Activated T-helper 17 cell treated with anti-CD3 and anti-CD28 coated beads, Interleukin-2, amount 50 U/mL, for 72 hours (primary cell): ENCODE measurements around the gene CBX1. TPM values are rescaled to one million over a fixed set of nuclear protein-coding genes. Genes with fewer than 3 reads are reported as not detected.
"Not testable (repeated sequence)": the region's sequence is repeated elsewhere in the genome, so short reads cannot be mapped to it uniquely, and the experiment has no call there.

Experiments used
- ATAC-seq: fragments of 150-1000 bp; cut with Tn5 transposase; replicated peaks from 2 replicates; pipeline ENCODE4 v1.10.0; 2021; ENCODE audit warnings: mild to moderate bottlenecking, moderate library complexity
- H3K27ac Mint-ChIP-seq: one replicate; pipeline ENCODE4 v1.8.0; 2022; ENCODE audit warnings: mixed read lengths
- H3K27me3 Mint-ChIP-seq: one replicate; pipeline ENCODE4 v1.8.0; 2022; ENCODE audit warnings: mixed read lengths
- H3K36me3 Mint-ChIP-seq: one replicate; pipeline ENCODE4 v1.8.0; 2022; ENCODE audit warnings: low read depth, mild to moderate bottlenecking, mixed read lengths
- H3K4me1 Mint-ChIP-seq: one replicate; pipeline ENCODE4 v1.8.0; 2022; ENCODE audit warnings: mixed read lengths
- H3K4me3 Mint-ChIP-seq: one replicate; pipeline ENCODE4 v1.8.0; 2022; ENCODE audit warnings: mild to moderate bottlenecking, mixed read lengths
- H3K9me3 Mint-ChIP-seq: one replicate; pipeline ENCODE4 v1.8.0; 2022; ENCODE audit warnings: mixed read lengths
- total RNA-seq, 2 donors: library from RNA; stranded (reverse); gene quantifications; one replicate each; pipeline ENCODE4 v1.2.3, GENCODE V29; 2022

The CBX1 gene
- total RNA-seq, 2 donors from 2014 or later, result 30.0 to 48.4 TPM

- ATAC-seq, result no peak
- Mint-ChIP-seq H3K27me3 (no peaks in the 10 kb centered on the region), H3K36me3 (peaks cover 6% of the 10 kb centered on the region), H3K4me1 (peaks cover 15% of the 10 kb centered on the region), H3K9me3 (no peaks in the 10 kb centered on the region), H3K27ac (no peak overlapping the region), H3K4me3 (no peak overlapping the region)
Observed at GRCh38 chr17:48104440-48104839, 3.2 kb upstream of the CBX1 start.

GRCh38 chr17:48102798-48103715 is 1.8 kb upstream of the CBX1 start:
- ATAC-seq, result no peak
- Mint-ChIP-seq H3K4me3 (peak overlapping the region; percentile 99), H3K9me3 (no peaks in the 10 kb centered on the region), H3K27ac (no peak overlapping the region), H3K36me3 (peaks cover 5% of the 10 kb centered on the region), H3K4me1 (peaks cover 10% of the 10 kb centered on the region), H3K27me3 (no peaks in the 10 kb centered on the region)

GRCh38 chr17:48102043-48102750 is 919 bp upstream of the CBX1 start:
- peaks cover 10% of the 10 kb centered on the region for H3K4me1 Mint-ChIP-seq
- H3K4me3 Mint-ChIP-seq, result peak overlapping the region; percentile 99
- no peaks in the 10 kb centered on the region for H3K27me3 Mint-ChIP-seq
- no peaks in the 10 kb centered on the region for H3K9me3 Mint-ChIP-seq
- H3K27ac Mint-ChIP-seq, result peak overlapping the region; percentile 92
- H3K36me3 Mint-ChIP-seq, result no peaks in the 10 kb centered on the region
- ATAC-seq, result no peak

- H3K36me3 Mint-ChIP-seq, result peaks cover 2% of the 10 kb centered on the region
- peak overlapping the region; percentile 99 for H3K4me3 Mint-ChIP-seq
- no peaks in the 10 kb centered on the region for H3K9me3 Mint-ChIP-seq
- peak; percentile 20 for ATAC-seq
- no peaks in the 10 kb centered on the region for H3K27me3 Mint-ChIP-seq
- H3K27ac Mint-ChIP-seq, result peak overlapping the region; percentile 92
- peaks cover 10% of the 10 kb centered on the region for H3K4me1 Mint-ChIP-seq
Observed at GRCh38 chr17:48100591-48101011, 677 bp downstream of the CBX1 start.

GRCh38 chr17:48100160-48100559 is 1.1 kb downstream of the CBX1 start:
- Mint-ChIP-seq H3K4me3 (peak overlapping the region; percentile 99), H3K27me3 (no peaks in the 10 kb centered on the region), H3K9me3 (no peaks in the 10 kb centered on the region), H3K36me3 (peaks cover 6% of the 10 kb centered on the region), H3K27ac (peak overlapping the region; percentile 92), H3K4me1 (peaks cover 10% of the 10 kb centered on the region)
- no peak for ATAC-seq

GRCh38 chr17:48095611-48096010 is 5.7 kb downstream of the CBX1 start:
- ATAC-seq, result no peak

GRCh38 chr17:48093341-48094045 is 7.8 kb downstream of the CBX1 start:
- no peaks in the 10 kb centered on the region for H3K4me1 Mint-ChIP-seq
- H3K36me3 Mint-ChIP-seq, result peaks cover 33% of the 10 kb centered on the region
- no peaks in the 10 kb centered on the region for H3K9me3 Mint-ChIP-seq
- no peak overlapping the region for H3K27ac Mint-ChIP-seq
- no peak overlapping the region for H3K4me3 Mint-ChIP-seq
- no peaks in the 10 kb centered on the region for H3K27me3 Mint-ChIP-seq
- no peak for ATAC-seq

More at GRCh38 chr17:48095611-48096010, 5.7 kb downstream of the CBX1 start:
- H3K4me1 Mint-ChIP-seq, result peaks cover 8% of the 10 kb centered on the region
- H3K27me3 Mint-ChIP-seq, result no peaks in the 10 kb centered on the region
- H3K27ac Mint-ChIP-seq, result no peak overlapping the region
- peaks cover 33% of the 10 kb centered on the region for H3K36me3 Mint-ChIP-seq
- no peak overlapping the region for H3K4me3 Mint-ChIP-seq
- H3K9me3 Mint-ChIP-seq, result no peaks in the 10 kb centered on the region

- H3K27me3 Mint-ChIP-seq, result no peaks in the 10 kb centered on the region
- peaks cover 4% of the 10 kb centered on the region for H3K4me1 Mint-ChIP-seq
- no peak for ATAC-seq
- H3K36me3 Mint-ChIP-seq, result no peaks in the 10 kb centered on the region
- H3K9me3 Mint-ChIP-seq, result no peaks in the 10 kb centered on the region
- no peak overlapping the region for H3K4me3 Mint-ChIP-seq
- no peak overlapping the region for H3K27ac Mint-ChIP-seq
Observed at GRCh38 chr17:48084932-48085331, 16.3 kb downstream of the CBX1 start.

GRCh38 chr17:48081858-48082257 is 19.4 kb downstream of the CBX1 start:
- H3K4me3 Mint-ChIP-seq, result no peak overlapping the region
- no peaks in the 10 kb centered on the region for H3K9me3 Mint-ChIP-seq
- ATAC-seq, result no peak
- H3K4me1 Mint-ChIP-seq, result peaks cover 4% of the 10 kb centered on the region
- no peaks in the 10 kb centered on the region for H3K27me3 Mint-ChIP-seq
- no peaks in the 10 kb centered on the region for H3K36me3 Mint-ChIP-seq
- no peak overlapping the region for H3K27ac Mint-ChIP-seq

GRCh38 chr17:48077152-48077551 is 24.1 kb downstream of the CBX1 start:
- not testable (repeated sequence) for H3K27me3 Mint-ChIP-seq, H3K27ac Mint-ChIP-seq, ATAC-seq

GRCh38 chr17:48074322-48075081 is 26.8 kb downstream of the CBX1 start:
- no peaks in the 10 kb centered on the region for H3K9me3 Mint-ChIP-seq
- H3K27me3 Mint-ChIP-seq, result no peaks in the 10 kb centered on the region
- peak; percentile 72 for ATAC-seq
- H3K4me1 Mint-ChIP-seq, result no peaks in the 10 kb centered on the region
- H3K36me3 Mint-ChIP-seq, result peaks cover 71% of the 10 kb centered on the region
- no peak overlapping the region for H3K27ac Mint-ChIP-seq
- H3K4me3 Mint-ChIP-seq, result no peak overlapping the region

More at GRCh38 chr17:48077152-48077551, 24.1 kb downstream of the CBX1 start:
- not testable (repeated sequence) for H3K4me1 Mint-ChIP-seq, H3K9me3 Mint-ChIP-seq, H3K4me3 Mint-ChIP-seq
- peaks cover 47% of the 10 kb centered on the region for H3K36me3 Mint-ChIP-seq

- not testable (repeated sequence) for H3K4me1 Mint-ChIP-seq, H3K4me3 Mint-ChIP-seq, ATAC-seq, H3K27me3 Mint-ChIP-seq, H3K27ac Mint-ChIP-seq, H3K9me3 Mint-ChIP-seq
- peaks cover 79% of the 10 kb centered on the region for H3K36me3 Mint-ChIP-seq
Observed at GRCh38 chr17:48073566-48074094, 27.6 kb downstream of the CBX1 start.

GRCh38 chr17:48072811-48073210 is 28.5 kb downstream of the CBX1 start:
- H3K4me1 Mint-ChIP-seq, H3K27ac Mint-ChIP-seq, H3K9me3 Mint-ChIP-seq, ATAC-seq, H3K27me3 Mint-ChIP-seq, H3K4me3 Mint-ChIP-seq: not testable (repeated sequence)
- H3K36me3 Mint-ChIP-seq, result peaks cover 88% of the 10 kb centered on the region

GRCh38 chr17:48071654-48072053 is 29.6 kb downstream of the CBX1 start:
- H3K36me3 Mint-ChIP-seq, result peaks cover 94% of the 10 kb centered on the region
- H3K27me3 Mint-ChIP-seq, result no peaks in the 10 kb centered on the region
- H3K4me3 Mint-ChIP-seq, result no peak overlapping the region
- H3K27ac Mint-ChIP-seq, result no peak overlapping the region
- no peaks in the 10 kb centered on the region for H3K4me1 Mint-ChIP-seq
- H3K9me3 Mint-ChIP-seq, result no peaks in the 10 kb centered on the region
- ATAC-seq, result no peak
